Epithelial cell of prostate (primary cell): Measurements from ENCODE around the gene PPP1R13L.
"Not testable (repeated sequence)": the region's sequence is repeated elsewhere in the genome, so short reads cannot be mapped to it uniquely, and the experiment has no call there.

Experiments
- DNase-seq: peaks from one replicate; pipeline ENCODE4 v3.0.0-alpha.2; 2011; ENCODE audit warnings: low read depth, low spot score
- H3K27ac ChIP-seq: fragments of 450-650 bp; 2 replicates; pipeline ENCODE4 v1.5.1; 2017; ENCODE audit warnings: mild to moderate bottlenecking

Gene PPP1R13L

GRCh38 chr19:45432543-45432942 is 27.7 kb upstream of the PPP1R13L start:
- not testable (repeated sequence) for H3K27ac ChIP-seq, DNase-seq

- H3K27ac ChIP-seq, DNase-seq: not testable (repeated sequence)
Observed at GRCh38 chr19:45431008-45431407, 26.1 kb upstream of the PPP1R13L start.

- peak overlapping the region; percentile 100 for H3K27ac ChIP-seq
- not testable (repeated sequence) for DNase-seq
Observed at GRCh38 chr19:45429896-45430295, 25.0 kb upstream of the PPP1R13L start.

DNA sequence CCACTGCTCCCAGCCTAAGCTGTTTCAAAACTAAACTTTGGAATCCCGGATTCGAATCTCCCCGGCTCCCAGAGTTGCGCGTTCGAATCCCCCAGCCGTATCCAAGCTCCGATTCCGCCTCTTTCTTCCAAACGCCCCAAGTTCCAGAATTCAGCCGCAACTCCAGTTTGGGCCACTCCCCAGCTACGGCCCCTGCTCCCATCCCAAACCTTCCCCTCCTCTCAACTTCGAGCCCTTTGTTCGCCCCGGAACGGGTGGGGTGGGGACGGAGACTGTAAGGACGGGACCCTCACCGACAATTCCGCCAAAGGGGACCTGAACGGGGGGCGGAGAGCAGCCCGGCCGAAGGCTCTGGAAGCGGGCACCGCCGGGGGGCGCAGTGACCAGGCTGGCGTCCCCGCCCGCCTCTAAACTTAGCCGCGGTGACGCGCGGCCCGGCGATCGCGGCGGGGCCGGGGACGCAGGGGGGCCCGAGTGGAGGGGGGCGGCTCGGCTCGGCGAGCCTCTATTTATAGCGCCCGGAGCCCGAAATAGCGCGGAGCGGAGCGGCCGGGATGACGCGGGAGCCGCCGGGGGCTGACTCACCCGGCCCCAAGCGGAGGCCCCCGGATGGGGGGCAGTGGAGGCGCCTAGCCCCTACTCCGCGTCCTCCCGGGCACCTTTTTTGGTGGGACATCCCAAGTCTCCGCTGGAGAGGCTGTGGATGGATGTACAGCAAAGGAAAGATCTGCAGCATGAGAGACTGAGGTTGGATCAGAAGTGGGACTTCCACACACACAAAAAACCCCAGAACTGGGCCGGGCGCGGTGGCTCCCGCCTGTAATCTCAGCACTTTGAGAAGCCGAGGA is 23.7 kb upstream of the PPP1R13L start:
- no peak for DNase-seq
- H3K27ac ChIP-seq = peak overlapping the region; percentile 100

DNA sequence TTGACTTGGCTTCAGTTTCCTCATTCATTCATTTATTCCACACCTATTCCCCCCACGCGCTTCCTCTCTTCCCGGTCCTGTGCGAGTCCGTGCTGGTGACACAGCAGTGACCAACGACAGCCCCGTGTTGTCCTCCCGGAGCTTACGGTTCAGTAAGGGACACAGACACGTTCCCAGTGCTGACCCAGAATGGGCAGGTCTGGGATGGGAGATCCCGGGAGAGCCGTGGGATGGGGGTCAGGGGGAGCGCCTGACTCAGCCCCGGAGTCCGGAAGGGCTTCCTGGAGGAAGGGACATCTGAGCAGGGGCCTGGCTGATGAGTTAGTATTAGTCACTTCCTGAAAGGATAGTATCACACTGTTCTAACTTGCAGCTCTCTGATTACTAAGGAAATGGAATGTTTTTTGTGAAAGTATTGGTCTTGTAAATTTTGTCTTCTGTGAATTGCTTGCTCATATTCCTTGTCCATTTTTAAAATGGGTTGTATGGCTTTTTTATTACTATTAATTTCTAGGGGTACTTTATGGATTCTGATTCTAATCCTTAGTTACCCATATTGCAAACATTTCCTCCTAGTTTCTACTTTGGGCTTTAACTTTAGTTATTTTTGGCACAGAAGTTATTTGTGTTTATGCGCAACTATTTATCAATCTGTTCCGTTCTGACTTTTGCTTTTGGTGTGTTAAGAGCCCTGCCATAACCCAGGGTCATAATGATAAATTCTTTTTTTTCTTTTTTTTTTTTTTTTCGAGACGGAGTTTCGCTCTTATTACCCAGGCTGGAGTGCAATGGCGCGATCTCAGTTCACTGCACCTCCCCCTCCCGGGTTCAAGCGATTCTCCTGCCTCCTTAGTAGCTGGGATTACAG is 19.6 kb upstream of the PPP1R13L start:
- peak; percentile 94 for DNase-seq
- H3K27ac ChIP-seq = peak overlapping the region; percentile 100

- peak within 1 kb of the TSS; percentile 100 for H3K27ac ChIP-seq
- peak; percentile 90 for DNase-seq
Observed at GRCh38 chr19:45423589-45424190, 18.8 kb upstream of the PPP1R13L start, which contains the start of gene ERCC1. Gene ERCC1, minus strand, starts transcription at chr19:45423917. Its CDS starts 543 bp downstream, at chr19:45423374.

DNA sequence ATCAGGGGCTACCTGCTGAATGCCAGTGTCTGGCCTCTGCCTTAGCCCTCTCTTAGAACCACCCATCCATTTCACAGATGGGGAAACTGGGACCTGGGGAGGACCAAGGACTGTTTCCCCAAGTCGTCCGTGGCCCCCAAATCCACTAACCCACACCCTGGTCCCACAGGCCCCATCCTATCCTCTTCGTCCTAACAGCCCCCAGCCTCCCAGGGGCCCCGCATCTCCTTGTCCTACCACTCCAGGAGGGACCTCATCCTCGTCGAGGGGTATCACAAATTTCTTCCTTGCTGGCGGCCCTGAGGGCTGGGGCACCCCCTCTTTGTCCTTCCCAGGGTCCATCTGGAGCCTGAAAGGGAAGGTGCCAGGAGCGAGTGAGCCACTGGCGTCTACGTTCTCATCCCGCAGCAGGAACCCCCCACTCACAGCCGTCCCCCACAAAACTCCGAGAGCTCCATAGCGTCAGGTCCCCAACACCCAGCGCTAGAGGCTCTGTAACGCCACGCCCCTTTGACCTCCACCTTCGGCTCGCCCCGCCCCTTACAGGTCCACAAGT is 18.2 kb upstream of the PPP1R13L start:
- DNase-seq = no peak
- peak overlapping the region; percentile 100 for H3K27ac ChIP-seq

- no peak for DNase-seq
- H3K27ac ChIP-seq = peak overlapping the region; percentile 100
Observed at GRCh38 chr19:45421947-45422498, 17.2 kb upstream of the PPP1R13L start.

DNA sequence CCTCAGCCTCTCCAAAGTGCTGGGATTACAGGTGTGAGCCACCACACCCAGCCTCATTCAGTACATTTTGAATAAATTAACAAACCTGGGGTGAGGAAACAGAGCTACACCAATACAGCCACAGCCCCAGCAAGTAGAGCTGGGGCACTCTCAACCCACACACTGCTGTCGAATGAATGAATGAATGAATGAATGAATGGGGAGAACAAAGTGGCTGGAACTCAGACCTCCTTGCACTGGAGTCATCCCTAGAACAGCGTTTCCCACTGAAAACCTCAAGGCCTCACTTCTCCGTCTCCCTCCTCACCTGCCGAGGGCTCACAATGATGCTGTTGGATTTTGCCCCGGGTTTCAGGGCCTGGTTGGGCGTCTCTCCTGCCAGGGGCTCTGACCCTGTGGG is 16.0 kb upstream of the PPP1R13L start:
- peak overlapping the region; percentile 100 for H3K27ac ChIP-seq
- DNase-seq = no peak

GRCh38 chr19:45420356-45420755 is 15.5 kb upstream of the PPP1R13L start:
- DNase-seq = no peak
- H3K27ac ChIP-seq = peak overlapping the region; percentile 100

DNA sequence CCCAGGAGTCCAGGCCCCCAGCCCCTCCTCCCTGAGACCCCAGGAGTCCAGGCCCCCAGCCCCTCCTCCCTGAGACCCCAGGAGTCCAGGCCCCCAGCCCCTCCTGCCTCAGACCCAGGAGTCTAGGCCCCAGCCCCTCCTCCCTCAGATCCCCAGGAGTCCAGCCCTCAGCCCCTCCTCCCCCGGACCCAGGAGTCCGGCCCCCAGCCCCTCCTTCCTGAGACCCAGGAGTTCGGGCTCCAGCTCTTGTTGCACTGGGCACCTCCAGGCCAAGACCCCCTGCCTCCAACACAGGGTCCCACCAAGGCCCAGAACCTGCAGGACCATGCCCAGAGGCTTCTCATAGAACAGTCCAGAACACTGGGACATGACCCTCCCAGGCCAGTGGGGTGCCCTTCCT is 15.0 kb upstream of the PPP1R13L start:
- no peak for DNase-seq
- H3K27ac ChIP-seq = peak overlapping the region; percentile 100

- DNase-seq = no peak
- no peak overlapping the region for H3K27ac ChIP-seq
Observed at GRCh38 chr19:45419396-45419795, 14.5 kb upstream of the PPP1R13L start.

DNA sequence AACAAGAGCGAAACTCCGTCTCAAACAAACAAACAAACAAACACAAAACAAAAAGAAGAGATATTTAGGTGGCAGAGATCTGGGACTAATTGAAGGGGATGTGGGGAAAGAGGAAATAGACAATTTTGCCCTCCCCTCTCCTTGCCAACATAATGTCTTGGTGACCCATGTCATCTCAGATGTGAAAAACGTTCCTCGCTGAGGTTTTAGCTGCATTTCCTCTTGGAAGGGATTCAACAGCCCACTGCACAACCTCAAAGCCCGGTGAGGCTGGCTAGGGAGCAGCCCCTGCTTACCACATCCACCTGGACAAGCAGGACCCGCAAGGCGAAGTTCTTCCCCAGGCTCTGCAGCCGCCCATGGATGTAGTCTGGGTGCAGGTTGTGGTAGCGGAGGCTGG is 13.9 kb upstream of the PPP1R13L start:
- no peak for DNase-seq
- no peak overlapping the region for H3K27ac ChIP-seq

DNA sequence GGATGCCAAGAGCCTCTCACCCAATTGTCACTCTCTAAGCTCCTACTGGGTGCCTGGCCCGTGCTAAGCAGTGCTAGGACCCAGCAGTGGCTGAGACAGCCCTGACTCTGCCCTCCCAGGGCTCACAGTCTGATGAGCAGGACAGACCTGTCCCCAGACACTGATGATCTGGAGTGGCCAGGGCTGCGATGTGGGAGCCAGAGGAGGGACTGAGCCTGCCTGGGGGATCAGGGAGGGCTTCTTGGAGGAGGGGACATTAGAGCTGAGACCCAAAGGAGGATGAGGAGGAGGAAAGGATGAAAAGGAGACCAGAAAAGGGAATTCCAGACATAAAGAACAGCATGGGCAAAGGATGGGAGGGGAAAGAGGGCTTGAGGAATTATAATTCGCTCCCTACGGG is 12.3 kb upstream of the PPP1R13L start:
- no peak for DNase-seq
- H3K27ac ChIP-seq = no peak overlapping the region

- no peak for DNase-seq
- no peak overlapping the region for H3K27ac ChIP-seq
Observed at GRCh38 chr19:45414468-45414867, 9.6 kb upstream of the PPP1R13L start.

GRCh38 chr19:45413497-45413896 is 8.6 kb upstream of the PPP1R13L start:
- H3K27ac ChIP-seq = no peak overlapping the region
- no peak for DNase-seq

- DNase-seq, H3K27ac ChIP-seq: not testable (repeated sequence)
Observed at GRCh38 chr19:45410330-45410729, 5.5 kb upstream of the PPP1R13L start.

DNA sequence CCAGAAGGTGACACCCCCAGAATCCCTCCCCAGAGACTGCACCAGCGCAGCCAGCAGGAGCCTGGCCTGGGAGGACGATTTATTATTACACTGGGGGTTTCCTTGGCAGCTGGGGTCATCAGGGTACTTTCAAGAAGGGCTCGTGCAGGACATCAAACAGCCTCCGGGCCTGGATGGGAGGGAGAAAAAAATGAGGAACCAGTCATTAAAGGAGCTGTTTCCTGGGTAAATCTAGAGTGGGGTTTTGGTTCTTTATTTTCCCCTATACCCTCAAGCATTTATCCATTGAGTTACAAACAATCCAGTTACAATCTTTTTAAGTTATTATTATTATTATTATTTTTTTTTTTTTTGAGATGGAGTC is 4.7 kb upstream of the PPP1R13L start:
- H3K27ac ChIP-seq = no peak overlapping the region

DNA sequence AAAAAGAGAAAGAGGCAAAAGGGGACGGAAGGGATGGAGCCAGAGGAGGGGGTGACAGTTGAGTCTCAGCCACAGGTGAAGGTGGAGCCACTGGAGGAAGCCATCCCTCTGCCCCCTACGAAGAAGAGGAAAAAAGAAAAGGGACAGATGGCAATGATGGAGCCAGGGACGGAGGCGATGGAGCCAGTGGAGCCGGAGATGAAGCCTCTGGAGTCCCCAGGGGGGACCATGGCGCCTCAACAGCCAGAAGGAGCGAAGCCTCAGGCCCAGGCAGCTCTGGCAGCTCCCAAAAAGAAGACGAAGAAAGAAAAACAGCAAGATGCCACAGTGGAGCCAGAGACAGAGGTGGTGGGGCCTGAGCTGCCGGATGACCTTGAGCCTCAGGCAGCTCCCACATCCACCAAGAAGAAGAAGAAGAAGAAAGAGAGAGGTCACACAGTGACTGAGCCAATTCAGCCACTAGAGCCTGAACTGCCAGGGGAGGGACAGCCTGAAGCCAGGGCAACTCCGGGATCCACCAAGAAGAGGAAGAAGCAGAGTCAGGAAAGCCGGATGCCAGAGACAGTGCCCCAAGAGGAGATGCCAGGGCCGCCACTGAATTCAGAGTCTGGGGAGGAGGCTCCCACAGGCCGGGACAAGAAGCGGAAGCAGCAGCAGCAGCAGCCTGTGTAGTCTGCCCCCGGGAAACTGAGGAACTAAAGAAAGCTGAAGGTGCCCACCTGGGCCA is 4.1 kb upstream of the PPP1R13L start:
- no peak for DNase-seq

More for the DNA sequence above, 4.7 kb upstream of the PPP1R13L start:
- no peak for DNase-seq

More for the DNA sequence above, 4.1 kb upstream of the PPP1R13L start:
- H3K27ac ChIP-seq = no peak overlapping the region
